MM.1S (cell line): ENCODE results near the gene CFAP73.

ENCODE experiments used
- DNase-seq: peaks from one replicate; pipeline ENCODE4 v3.0.0-alpha.2; 2015
- H2AFZ ChIP-seq: fragments of 300-600 bp; sonication (generic); 2 replicates; pipeline ENCODE4 v1.6.0; 2016; ENCODE audit warnings: antibody characterized with exemption, low read length
- H3F3A ChIP-seq: fragments of 300-600 bp; sonication (generic); 2 replicates; pipeline ENCODE4 v1.6.1; 2016; ENCODE audit warnings: mild to moderate bottlenecking, antibody characterized with exemption, low read length, moderate library complexity, mixed read lengths; ENCODE audit not compliant: insufficient read depth
- H3K27ac ChIP-seq: fragments of 300-600 bp; sonication (generic); 2 replicates; pipeline ENCODE4 v1.5.1; 2016; ENCODE audit warnings: mild to moderate bottlenecking, low read length
- H3K27me3 ChIP-seq: fragments of 300-600 bp; sonication (generic); replicated peaks from 2 replicates; pipeline ENCODE4 v1.6.0; 2016; ENCODE audit warnings: low read length; ENCODE audit not compliant: insufficient read depth
- H3K36me3 ChIP-seq: fragments of 300-600 bp; sonication (generic); replicated peaks from 2 replicates; pipeline ENCODE4 v1.6.1; 2016; ENCODE audit warnings: mild to moderate bottlenecking, low read length, mixed read lengths; ENCODE audit not compliant: insufficient read depth
- H3K4me1 ChIP-seq: fragments of 300-600 bp; sonication (generic); 2 replicates; pipeline ENCODE4 v1.6.1; 2016; ENCODE audit warnings: low read length, mixed read lengths
- H3K4me2 ChIP-seq: fragments of 300-600 bp; sonication (generic); 2 replicates; pipeline ENCODE4 v1.6.0; 2016; ENCODE audit warnings: low read depth, low read length
- H3K4me3 ChIP-seq: fragments of 300-600 bp; sonication (generic); 2 replicates; pipeline ENCODE4 v1.5.1; 2016; ENCODE audit warnings: low read length, mixed read lengths
- H3K79me2 ChIP-seq: fragments of 300-600 bp; sonication (generic); 2 replicates; pipeline ENCODE4 v1.6.1; 2016; ENCODE audit warnings: mixed run types, low read length, mixed read lengths
- H3K9ac ChIP-seq: fragments of 300-600 bp; sonication (generic); 2 replicates; pipeline ENCODE4 v1.6.1; 2016; ENCODE audit warnings: low read length, mixed read lengths
- H3K9me2 ChIP-seq: fragments of 300-600 bp; sonication (generic); replicated peaks from 2 replicates; pipeline ENCODE4 v1.6.1; 2016; ENCODE audit warnings: mild to moderate bottlenecking, low read length, mixed read lengths; ENCODE audit not compliant: insufficient read depth
- H3K9me3 ChIP-seq: fragments of 300-600 bp; sonication (generic); replicated peaks from 2 replicates; pipeline ENCODE4 v1.6.1; 2016; ENCODE audit warnings: mild to moderate bottlenecking, low read length, mixed read lengths; ENCODE audit not compliant: insufficient read depth
- H4K20me1 ChIP-seq: fragments of 300-600 bp; sonication (generic); 2 replicates; pipeline ENCODE4 v1.6.1; 2016; ENCODE audit warnings: mild to moderate bottlenecking, low read length, moderate library complexity, mixed read lengths; ENCODE audit not compliant: insufficient read depth
- CTCF ChIP-seq: fragments of 300-600 bp; sonication (generic); IDR thresholded peaks from 2 replicates; pipeline ENCODE4 v1.5.1; 2016; ENCODE audit warnings: antibody characterized with exemption, low read length, mixed read lengths
- EZH2 ChIP-seq: fragments of 300-600 bp; sonication (generic); optimal IDR thresholded peaks from 2 replicates; pipeline ENCODE3; 2017; ENCODE audit warnings: low read depth, mild to moderate bottlenecking, antibody characterized with exemption, low read length, mixed read lengths
- EZH2phosphoT487 ChIP-seq: fragments of 300-600 bp; sonication (generic); IDR thresholded peaks from 2 replicates; pipeline ENCODE4 v1.6.1; 2018; ENCODE audit warnings: antibody characterized with exemption, low read length

Gene CFAP73

GRCh38 chr12:113149361-113150150 lies at the start of gene CFAP73:
TSS of gene CFAP73 (plus strand) at chr12:113149724. CDS start at chr12:113149858, 134 bp downstream.
- no peaks in the 10 kb centered on the region for H3K36me3 ChIP-seq
- H3K9me2 ChIP-seq = no peaks in the 10 kb centered on the region
- H3K4me3 ChIP-seq = no peak within 1 kb of the TSS
- no peak for DNase-seq
- H3F3A ChIP-seq = no peaks in the 10 kb centered on the region
- no peak within 1 kb of the TSS for H3K4me2 ChIP-seq
- no peaks in the 10 kb centered on the region for H3K9me3 ChIP-seq
- no peaks in the 10 kb centered on the region for H3K79me2 ChIP-seq
- H2AFZ ChIP-seq = no peak within 1 kb of the TSS
- no peak within 1 kb of the TSS for H3K27ac ChIP-seq
- H4K20me1 ChIP-seq = no peaks in the 10 kb centered on the region
- no peak within 1 kb of the TSS for H3K9ac ChIP-seq
- no peaks in the 10 kb centered on the region; the same call in 1 of the 2 replicates for H3K27me3 ChIP-seq
- no peaks in the 10 kb centered on the region for H3K4me1 ChIP-seq
- TF ChIP-seq EZH2 (no peak), CTCF (no peak), EZH2phosphoT487 (no peak)

- no peaks in the 10 kb centered on the region for H3K4me1 ChIP-seq
- H2AFZ ChIP-seq = no peak overlapping the region
- no peaks in the 10 kb centered on the region for H3K9me2 ChIP-seq
- H3K36me3 ChIP-seq = no peaks in the 10 kb centered on the region
- H3K79me2 ChIP-seq = no peaks in the 10 kb centered on the region
- no peaks in the 10 kb centered on the region for H3F3A ChIP-seq
- H3K9ac ChIP-seq = no peak overlapping the region
- no peak overlapping the region for H3K4me3 ChIP-seq
- no peaks in the 10 kb centered on the region for H4K20me1 ChIP-seq
- no peaks in the 10 kb centered on the region for H3K9me3 ChIP-seq
- TF ChIP-seq EZH2phosphoT487 (no peak), EZH2 (no peak), CTCF (no peak)
- H3K27me3 ChIP-seq = no peaks in the 10 kb centered on the region
- no peak overlapping the region for H3K4me2 ChIP-seq
- DNase-seq = no peak
- no peak overlapping the region for H3K27ac ChIP-seq
These were observed 49.8 kb upstream of the CFAP73 start for GRCh38 chr12:113099764-113100163.

GRCh38 chr12:113101751-113102150 lies 47.8 kb upstream of the CFAP73 start:
- Histone ChIP-seq H3F3A (no peaks in the 10 kb centered on the region), H3K79me2 (no peaks in the 10 kb centered on the region), H3K9ac (no peak overlapping the region), H3K4me3 (no peak overlapping the region), H3K4me2 (no peak overlapping the region), H3K4me1 (no peaks in the 10 kb centered on the region), H3K9me3 (no peaks in the 10 kb centered on the region), H3K36me3 (no peaks in the 10 kb centered on the region), H2AFZ (no peak overlapping the region), H4K20me1 (no peaks in the 10 kb centered on the region), H3K27ac (no peak overlapping the region), H3K9me2 (no peaks in the 10 kb centered on the region), H3K27me3 (no peaks in the 10 kb centered on the region)
- TF ChIP-seq EZH2phosphoT487 (no peak), EZH2 (no peak), CTCF (no peak)
- no peak for DNase-seq
